Retinal pigment epithelial cell (primary cell): ENCODE measurements around the gene FKBP2.

ENCODE experiments used
- DNase-seq: peaks from one replicate; pipeline ENCODE4 v3.0.0-alpha.2; 2010; ENCODE audit warnings: low read depth
- H3K4me3 ChIP-seq: 2 replicates; pipeline ENCODE4 v1.5.1; 2011; ENCODE audit warnings: mild to moderate bottlenecking, low read length, control low read depth, moderate library complexity
- CTCF ChIP-seq: conservative IDR thresholded peaks from 2 replicates; pipeline ENCODE4 v1.5.1; 2011; ENCODE audit warnings: low read depth, low read length, control low read depth, inconsistent platforms

The FKBP2 gene

GRCh38 chr11:64219354-64219684, 21.6 kb upstream of the FKBP2 start:
- DNase-seq = no peak
- no peak for TF ChIP-seq CTCF
- H3K4me3 ChIP-seq = no peak overlapping the region

GRCh38 chr11:64219755-64220154, 21.1 kb upstream of the FKBP2 start:
- no peak for DNase-seq
- no peak overlapping the region for H3K4me3 ChIP-seq
- TF ChIP-seq CTCF = no peak

- TF ChIP-seq CTCF = no peak
- H3K4me3 ChIP-seq = no peak overlapping the region
- DNase-seq = no peak
Observed at GRCh38 chr11:64220271-64220670, 20.6 kb upstream of the FKBP2 start.

GRCh38 chr11:64220798-64221197, 20.1 kb upstream of the FKBP2 start:
- H3K4me3 ChIP-seq = no peak overlapping the region
- DNase-seq = no peak
- no peak for TF ChIP-seq CTCF

- DNase-seq = no peak
- no peak for TF ChIP-seq CTCF
- no peak overlapping the region for H3K4me3 ChIP-seq
Observed at GRCh38 chr11:64222651-64223000, 18.3 kb upstream of the FKBP2 start.

- TF ChIP-seq CTCF = no peak
- no peak for DNase-seq
- H3K4me3 ChIP-seq = no peak overlapping the region
Observed at GRCh38 chr11:64223001-64223651, 17.8 kb upstream of the FKBP2 start.

- no peak for DNase-seq
- TF ChIP-seq CTCF = no peak
- H3K4me3 ChIP-seq = no peak overlapping the region
Observed at GRCh38 chr11:64224151-64224890, 16.6 kb upstream of the FKBP2 start.
